Cardiac muscle cell (in vitro differentiated cells and primary cell): Measurements from ENCODE around the gene FASTKD1. TPM values are rescaled to one million over a fixed set of nuclear protein-coding genes. Genes with fewer than 3 reads are reported as not detected.
A peak's percentile ranks its signal among the peaks of the same experiment; 100 is the strongest.
"Not testable (repeated sequence)": the region's sequence is repeated elsewhere in the genome, so short reads cannot be mapped to it uniquely, and the experiment has no call there.

Experiments
- DNase-seq, 2 donors: peaks; one replicate each; pipeline versions ENCODE4 v3.0.0 to v3.0.0-alpha.2; 2010 to 2017; ENCODE audit warnings: low read depth in 1 of 2, low spot score in 1 of 2
- H3K27ac ChIP-seq: fragments of 200-600 bp; sonication (generic); 2 replicates; pipeline ENCODE4 v1.5.1; 2016
- H3K27me3 ChIP-seq: fragments of 200-600 bp; sonication (generic); 2 replicates; pipeline ENCODE4 v1.6.0; 2016; ENCODE audit warnings: control low read depth
- H3K36me3 ChIP-seq: fragments of 200-600 bp; sonication (generic); 2 replicates; pipeline ENCODE4 v1.5.1; 2016; ENCODE audit warnings: control low read depth
- H3K4me1 ChIP-seq: fragments of 200-600 bp; sonication (generic); 2 replicates; pipeline ENCODE4 v1.8.1; 2017; ENCODE audit warnings: low read depth, mild to moderate bottlenecking, mixed run types
- H3K4me3 ChIP-seq: fragments of 200-600 bp; sonication (generic); 2 replicates; pipeline ENCODE4 v1.5.1; 2016; ENCODE audit warnings: mild to moderate bottlenecking
- H3K9me3 ChIP-seq: fragments of 200-600 bp; sonication (generic); 2 replicates; pipeline ENCODE4 v1.5.1; 2017; ENCODE audit warnings: low read depth, mild to moderate bottlenecking, control low read depth
- CTCF ChIP-seq: IDR thresholded peaks from 2 replicates; pipeline ENCODE4 v1.5.1; 2012; ENCODE audit warnings: low read depth, mild to moderate bottlenecking, low read length
- polyA plus RNA-seq: library from polyadenylated mRNA; unstranded; fragments of >200 nt; fragmentation: Nextera tagmentation; extraction: Ambion mirVana; gene quantifications from 2 replicates; pipeline ENCODE4 v1.2.1, GENCODE V29; 2016
- total RNA-seq: library from RNA; depleted of rRNA; stranded (reverse); fragments of >200 nt; gene quantifications from 2 replicates; pipeline ENCODE4 v1.2.3, GENCODE V29; 2016

The FASTKD1 gene
- total and polyA plus RNA-seq, 2 experiments from 2014 or later: 41.3 to 62.4 TPM

- Histone ChIP-seq H3K4me3 (no peak overlapping the region), H3K9me3 (no peaks in the 10 kb centered on the region), H3K36me3 (peaks cover 24% of the 10 kb centered on the region), H3K27ac (no peak overlapping the region), H3K27me3 (no peaks in the 10 kb centered on the region), H3K4me1 (no peaks in the 10 kb centered on the region)
- DNase-seq: no peak
- TF ChIP-seq CTCF: no peak
Measured at GRCh38 chr2:169540146-169540545, 33.5 kb downstream of the FASTKD1 start.

GRCh38 chr2:169539460-169539859 is 34.2 kb downstream of the FASTKD1 start:
- peaks cover 17% of the 10 kb centered on the region for H3K36me3 ChIP-seq
- DNase-seq, H3K4me3 ChIP-seq, H3K27ac ChIP-seq, H3K27me3 ChIP-seq, H3K4me1 ChIP-seq, H3K9me3 ChIP-seq: not testable (repeated sequence)

- Histone ChIP-seq H3K4me1 (no peaks in the 10 kb centered on the region), H3K27ac (no peak overlapping the region), H3K27me3 (no peaks in the 10 kb centered on the region), H3K36me3 (peaks cover 47% of the 10 kb centered on the region), H3K9me3 (no peaks in the 10 kb centered on the region), H3K4me3 (no peak overlapping the region)
- peak; percentile 67 to 76 for DNase-seq
- TF ChIP-seq CTCF: peak; percentile 85
Measured at GRCh38 chr2:169528271-169528701, 45.4 kb downstream of the FASTKD1 start.

GRCh38 chr2:169526451-169526850 is 47.2 kb downstream of the FASTKD1 start:
- peaks cover 43% of the 10 kb centered on the region for H3K36me3 ChIP-seq
- no peaks in the 10 kb centered on the region for H3K9me3 ChIP-seq
- H3K27me3 ChIP-seq: no peaks in the 10 kb centered on the region
- DNase-seq: no peak
- no peaks in the 10 kb centered on the region for H3K4me1 ChIP-seq
- H3K27ac ChIP-seq: no peak overlapping the region
- no peak overlapping the region for H3K4me3 ChIP-seq
- TF ChIP-seq CTCF: no peak

- H3K36me3 ChIP-seq: peaks cover 40% of the 10 kb centered on the region
- no peaks in the 10 kb centered on the region for H3K27me3 ChIP-seq
- no peak for DNase-seq
- H3K4me3 ChIP-seq: no peak overlapping the region
- no peaks in the 10 kb centered on the region for H3K4me1 ChIP-seq
- no peak overlapping the region for H3K27ac ChIP-seq
- no peak for TF ChIP-seq CTCF
- H3K9me3 ChIP-seq: no peaks in the 10 kb centered on the region
Measured at GRCh38 chr2:169525434-169525833, 48.2 kb downstream of the FASTKD1 start.

GRCh38 chr2:169523681-169524080 is 50.0 kb downstream of the FASTKD1 start:
- no peak overlapping the region for H3K4me3 ChIP-seq
- H3K9me3 ChIP-seq: no peaks in the 10 kb centered on the region
- DNase-seq: no peak
- no peaks in the 10 kb centered on the region for H3K27me3 ChIP-seq
- H3K36me3 ChIP-seq: peaks cover 33% of the 10 kb centered on the region
- H3K27ac ChIP-seq: no peak overlapping the region
- no peak for TF ChIP-seq CTCF
- no peaks in the 10 kb centered on the region for H3K4me1 ChIP-seq
